HG02885 (cell line): ENCODE data around the gene MISP3.

Source experiments
- ATAC-seq: cut with Tn5 transposase; IDR thresholded peaks from one replicate; pipeline ENCODE4 v1.9.1; 2021; ENCODE audit warnings: mild to moderate bottlenecking; ENCODE audit not compliant: unreplicated experiment, poor library complexity

The MISP3 gene

GRCh38 chr19:14117668-14118164 lies 45.1 kb downstream of the MISP3 start, which contains the start of gene PRKACA:
Gene PRKACA (minus strand): TSS chr19:14117762. CDS start chr19:14117547, 215 bp downstream.
- ATAC-seq: peak; percentile 89

GRCh38 chr19:14118165-14119051 lies 45.8 kb downstream of the MISP3 start:
- peak; percentile 35 for ATAC-seq

GRCh38 chr19:14119146-14119545 lies 46.6 kb downstream of the MISP3 start:
- ATAC-seq: no peak

- no peak for ATAC-seq
Measured at GRCh38 chr19:14119644-14120496, 47.3 kb downstream of the MISP3 start.

GRCh38 chr19:14120497-14120780 lies 47.9 kb downstream of the MISP3 start:
- no peak for ATAC-seq

GRCh38 chr19:14122924-14123323 lies 50.3 kb downstream of the MISP3 start:
- no peak for ATAC-seq
